Inflammatory macrophage treated with lipopolysaccharide for 1 hour (primary cell): ENCODE results near the gene UCKL1.
"Not testable (repeated sequence)": the region's sequence is repeated elsewhere in the genome, so short reads cannot be mapped to it uniquely, and the experiment has no call there.

ENCODE experiments used
- DNase-seq, 2 donors: peaks; one replicate each; pipeline ENCODE4 v3.0.0-alpha.2; 2020 to 2022

The UCKL1 gene

GRCh38 chr20:63917811-63918210, 38.4 kb downstream of the UCKL1 start:
- DNase-seq = no peak

- DNase-seq = not testable (repeated sequence)
These were observed 39.8 kb downstream of the UCKL1 start for GRCh38 chr20:63916371-63916939.

- no peak for DNase-seq
These were observed 40.7 kb downstream of the UCKL1 start for GRCh38 chr20:63915471-63915870.

- no peak for DNase-seq
These were observed 42.4 kb downstream of the UCKL1 start for GRCh38 chr20:63913768-63914167.

GRCh38 chr20:63911176-63911575, 45.0 kb downstream of the UCKL1 start:
- DNase-seq = peak; percentile 31 to 56

- no peak for DNase-seq
These were observed 48.1 kb downstream of the UCKL1 start for GRCh38 chr20:63908008-63908682.

- DNase-seq = peak; percentile 69 to 73
These were observed 52.2 kb downstream of the UCKL1 start for GRCh38 chr20:63903796-63904561.

GRCh38 chr20:63900413-63900812, 55.8 kb downstream of the UCKL1 start:
- DNase-seq = peak; percentile 59 to 72

- peak in 1 of 2 donors; percentile 33 for DNase-seq
These were observed 57.2 kb downstream of the UCKL1 start for GRCh38 chr20:63898882-63899558.

- DNase-seq = no peak
These were observed 58.1 kb downstream of the UCKL1 start for GRCh38 chr20:63897978-63898561.

GRCh38 chr20:63896264-63897105, 59.7 kb downstream of the UCKL1 start:
- peak; percentile 84 to 85 for DNase-seq

GRCh38 chr20:63895952-63896263, 60.3 kb downstream of the UCKL1 start:
- DNase-seq = peak in 1 of 2 donors; percentile 65

GRCh38 chr20:63895202-63895951, 60.8 kb downstream of the UCKL1 start:
- no peak for DNase-seq

- peak; percentile 94 to 96 for DNase-seq
These were observed 61.6 kb downstream of the UCKL1 start, which contains the start of gene DNAJC5 for GRCh38 chr20:63894358-63895201. Gene DNAJC5, plus strand, starts transcription at chr20:63895126. Its CDS starts 33,220 bp downstream, at chr20:63928346.

- DNase-seq = no peak
These were observed 62.2 kb downstream of the UCKL1 start for GRCh38 chr20:63893999-63894357.

- no peak for DNase-seq
These were observed 63.8 kb downstream of the UCKL1 start for GRCh38 chr20:63892402-63892801.

- no peak for DNase-seq
These were observed 64.9 kb downstream of the UCKL1 start for GRCh38 chr20:63891061-63892002.

- no peak for DNase-seq
These were observed 65.6 kb downstream of the UCKL1 start for GRCh38 chr20:63890616-63891015.

- peak in 1 of 2 donors; percentile 35 for DNase-seq
These were observed 66.0 kb downstream of the UCKL1 start for GRCh38 chr20:63890201-63890576.
